NOMO-1 (cell line): Measurements from ENCODE around the gene EDN3.
"Not testable (repeated sequence)": the region's sequence is repeated elsewhere in the genome, so short reads cannot be mapped to it uniquely, and the experiment has no call there.

Experiments used
- DNase-seq, 2 experiments: peaks; one replicate each; lab custom pipeline; 2025; ENCODE audit not compliant: unreplicated experiment in 2 of 2; lab: John Stamatoyannopoulos, UW

EDN3 gene

DNA sequence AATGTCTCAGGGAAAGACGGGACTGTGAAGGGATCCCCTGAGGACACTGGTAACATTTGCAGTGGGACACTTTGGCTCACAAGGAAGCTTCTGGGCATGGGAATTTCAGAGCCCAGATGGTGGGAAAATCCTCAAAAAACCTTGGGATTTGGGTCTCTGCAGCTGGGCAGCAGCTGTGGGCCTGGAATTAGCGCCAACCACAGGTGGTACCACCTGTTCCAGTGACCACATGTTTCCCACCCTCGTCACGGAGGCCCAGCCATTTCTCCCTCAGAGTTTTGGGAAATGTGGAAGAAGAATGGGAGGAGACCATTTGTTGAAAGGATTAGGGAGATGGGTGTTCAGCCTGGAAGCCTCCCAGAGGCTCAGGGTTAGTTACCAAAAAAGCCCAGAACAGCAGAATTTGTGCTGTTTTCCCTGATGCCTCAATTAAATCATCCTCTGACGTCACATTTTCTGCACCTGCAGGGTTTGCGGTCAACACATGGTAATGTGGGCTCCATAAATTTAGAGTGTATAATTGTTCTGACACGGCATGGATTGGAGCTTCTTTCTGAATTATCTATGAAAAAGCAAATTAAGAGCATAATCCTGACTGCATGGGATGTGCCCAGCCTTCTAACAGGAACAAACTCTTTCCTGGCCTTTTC lies 34.4 kb downstream of the EDN3 start:
- DNase-seq, result no peak

DNA sequence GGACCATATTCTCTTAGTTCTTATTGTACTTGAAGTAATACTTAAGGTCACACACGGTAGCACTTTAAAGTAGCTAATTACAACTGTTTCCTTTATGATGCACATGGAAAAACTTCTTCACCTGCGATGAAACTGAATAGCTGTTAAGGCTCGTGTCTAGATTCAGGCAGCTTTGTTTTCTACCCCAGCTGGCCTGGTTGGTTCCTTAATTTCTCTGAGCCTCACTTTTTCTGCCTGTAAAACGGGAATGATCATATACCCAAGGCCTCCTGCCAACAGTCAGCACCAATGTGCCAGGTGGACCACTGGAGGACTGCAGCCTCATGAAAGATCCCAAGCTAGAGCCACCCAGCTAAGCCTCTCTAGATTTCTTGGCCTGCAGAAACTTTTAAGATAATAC lies 35.0 kb downstream of the EDN3 start:
- no peak for DNase-seq

DNA sequence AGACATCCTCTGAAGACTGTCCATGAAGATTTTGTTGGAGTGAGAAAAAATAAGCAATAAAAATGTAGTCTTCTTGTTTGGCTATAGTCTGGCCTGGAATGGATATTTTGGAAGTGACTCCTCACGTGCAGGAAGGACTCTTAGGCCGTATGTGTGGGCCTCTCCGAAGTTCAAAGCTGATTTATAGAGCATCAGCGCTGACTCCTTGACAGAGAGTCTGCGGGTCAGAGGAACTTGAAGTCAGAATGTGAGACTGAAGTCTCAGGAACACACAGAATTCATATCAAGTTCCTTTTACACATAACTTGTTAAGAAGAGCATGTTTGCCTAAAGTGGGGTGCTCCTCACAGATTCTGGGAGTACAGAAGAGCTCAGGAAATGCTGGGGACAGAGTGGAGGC lies 36.1 kb downstream of the EDN3 start:
- no peak for DNase-seq

DNA sequence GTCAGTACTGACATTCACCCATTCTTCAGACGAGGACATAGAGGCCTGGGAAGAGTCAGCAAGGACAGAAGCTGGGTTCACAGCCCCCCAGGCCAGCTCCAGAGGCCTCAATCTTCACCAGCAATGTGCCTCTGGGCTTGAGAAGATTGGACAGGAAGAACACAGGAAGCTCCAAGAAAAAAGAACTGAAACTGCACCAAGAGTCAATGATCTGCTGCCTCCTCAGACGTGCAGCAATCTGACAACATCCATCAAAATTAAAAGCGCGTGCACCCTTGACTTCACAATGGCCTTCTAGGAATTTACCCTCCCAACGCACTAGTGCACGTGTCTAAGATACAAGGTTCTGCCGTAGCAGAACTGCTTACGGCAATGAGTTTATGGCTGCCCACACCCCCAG lies 38.0 kb downstream of the EDN3 start:
- not testable (repeated sequence) for DNase-seq

DNA sequence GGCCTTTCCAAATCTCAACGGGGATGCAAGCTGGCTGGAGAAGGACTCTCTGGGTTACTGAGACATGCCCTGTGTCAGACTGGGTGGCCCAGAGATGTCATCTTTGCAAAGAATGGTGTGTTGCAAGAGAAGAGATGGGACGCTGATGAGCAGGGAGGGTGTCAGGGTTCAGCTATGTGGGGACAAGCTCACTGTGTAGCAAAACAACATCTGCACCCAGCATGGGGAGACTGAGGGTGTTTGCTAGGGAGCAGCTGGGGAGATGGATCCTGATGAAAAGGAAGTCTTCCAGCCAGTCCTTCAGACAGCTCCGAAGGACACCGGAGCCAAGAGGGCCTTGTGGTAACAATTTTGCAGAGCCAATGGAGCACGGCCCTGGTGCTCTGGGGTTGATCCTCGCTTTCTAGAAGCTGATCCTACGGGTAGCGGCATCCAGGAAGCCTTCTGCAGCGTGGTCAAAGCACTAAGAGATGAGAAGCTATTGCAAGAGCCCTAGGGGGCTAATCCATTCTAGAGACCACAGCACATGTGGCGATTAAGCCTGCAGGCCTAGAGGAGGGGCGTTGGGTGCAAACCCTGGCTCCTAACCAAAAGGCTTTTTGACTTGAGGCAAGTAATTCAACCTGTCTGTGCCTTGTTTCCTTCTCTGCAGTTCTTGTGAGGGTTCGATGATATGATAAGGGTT lies 39.9 kb downstream of the EDN3 start:
- no peak for DNase-seq

DNA sequence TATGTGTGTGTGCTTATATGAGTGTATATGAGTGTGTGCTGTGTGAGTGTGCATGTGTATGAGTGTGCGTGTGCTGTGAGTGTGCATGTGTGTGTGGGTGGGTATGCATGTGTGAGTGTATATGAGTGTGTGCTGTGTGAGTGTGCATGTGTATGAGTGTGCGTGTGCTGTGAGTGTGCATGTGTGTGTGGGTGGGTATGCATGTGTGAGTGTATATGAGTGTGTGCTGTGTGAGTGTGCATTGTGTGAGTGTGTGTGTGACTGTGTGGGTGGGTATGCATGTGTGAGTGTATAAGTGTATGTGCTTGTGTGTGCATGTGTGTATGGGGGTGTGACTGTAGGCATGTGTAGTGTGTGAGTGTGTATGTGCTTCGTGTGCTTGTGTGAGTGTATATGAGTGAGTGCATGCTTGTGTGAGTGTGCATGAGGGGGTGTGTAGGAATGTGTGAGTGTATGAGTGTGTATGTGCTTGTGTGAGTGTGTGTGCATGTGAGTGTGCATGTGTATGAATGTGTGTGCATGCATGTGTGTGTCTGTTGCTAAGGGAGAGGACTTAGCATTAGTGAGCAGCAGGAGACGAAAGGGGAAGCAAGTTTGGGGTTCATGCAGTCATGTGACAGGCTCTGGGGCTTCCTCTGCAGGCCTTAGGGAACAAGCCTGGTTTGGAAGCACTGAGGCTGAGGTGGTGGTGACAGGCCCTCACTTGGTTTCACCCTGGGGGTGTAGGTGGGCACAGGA lies 41.0 kb downstream of the EDN3 start:
- peak; percentile 33 to 38 for DNase-seq

DNA sequence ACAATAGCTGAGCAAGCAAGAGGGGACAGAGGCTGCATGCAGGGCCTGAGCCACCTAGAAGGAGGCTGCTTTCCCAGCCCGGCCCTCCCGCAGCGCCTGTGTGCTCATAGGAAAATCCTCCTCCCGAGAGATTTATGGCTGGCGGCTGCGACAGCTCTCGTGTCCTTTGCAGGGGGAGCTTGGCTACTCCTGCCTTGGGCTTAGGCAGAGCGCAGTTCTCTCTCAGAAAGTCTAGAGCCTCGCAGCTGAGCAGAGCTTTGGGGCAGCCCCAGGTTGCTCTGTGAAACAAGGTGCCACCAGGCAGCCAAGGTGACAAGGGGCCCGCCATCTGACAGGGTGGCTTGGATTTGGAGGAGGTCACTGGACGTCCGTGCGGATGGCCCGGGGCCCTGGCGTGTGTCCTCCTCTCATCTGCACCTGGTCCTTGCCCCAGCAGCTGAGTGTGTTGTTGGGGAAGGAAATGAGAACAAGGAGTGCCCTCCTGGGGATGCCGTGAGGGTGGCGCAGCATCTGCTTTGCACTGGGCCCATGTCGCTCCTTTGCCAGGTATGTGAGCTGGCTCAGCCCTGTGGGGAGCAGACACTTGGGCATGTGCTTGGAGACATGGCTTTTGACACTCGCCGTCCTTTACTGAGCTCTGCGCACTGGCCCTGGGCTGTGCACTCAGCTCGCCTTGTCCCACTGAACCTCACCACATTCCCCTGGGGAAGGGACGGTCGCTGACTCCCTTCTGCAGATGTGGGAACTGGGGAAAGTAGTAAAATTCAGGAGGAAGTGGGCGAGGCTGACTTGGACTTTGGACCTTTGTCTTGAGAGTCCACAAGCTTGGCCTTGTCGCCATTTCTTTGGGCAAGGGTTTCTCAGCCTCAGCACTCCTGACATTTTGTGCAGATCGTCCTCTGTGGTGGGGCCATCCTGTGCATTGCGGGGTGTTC lies 41.9 kb downstream of the EDN3 start:
- DNase-seq, result peak in 1 of 2 experiments; percentile 32

DNA sequence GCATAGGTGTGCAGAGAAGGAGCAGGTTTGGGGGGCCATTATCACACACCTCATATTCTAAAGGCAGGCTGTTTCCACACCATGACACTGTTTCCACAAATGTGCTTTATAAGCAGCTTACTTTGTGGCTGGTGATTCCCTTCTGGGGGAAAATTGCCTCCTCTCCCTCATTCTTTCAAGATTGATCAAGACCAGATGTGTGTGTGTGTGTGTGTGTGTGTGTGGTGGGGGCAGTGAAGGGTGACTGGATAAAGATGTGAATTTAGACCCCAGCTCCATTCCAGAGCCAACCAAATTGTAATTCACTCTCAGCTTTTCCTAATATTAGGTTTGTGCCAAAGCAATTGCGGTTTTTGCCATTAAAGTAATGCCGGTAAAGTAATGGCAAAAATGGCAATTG lies 45.6 kb downstream of the EDN3 start:
- no peak for DNase-seq

DNA sequence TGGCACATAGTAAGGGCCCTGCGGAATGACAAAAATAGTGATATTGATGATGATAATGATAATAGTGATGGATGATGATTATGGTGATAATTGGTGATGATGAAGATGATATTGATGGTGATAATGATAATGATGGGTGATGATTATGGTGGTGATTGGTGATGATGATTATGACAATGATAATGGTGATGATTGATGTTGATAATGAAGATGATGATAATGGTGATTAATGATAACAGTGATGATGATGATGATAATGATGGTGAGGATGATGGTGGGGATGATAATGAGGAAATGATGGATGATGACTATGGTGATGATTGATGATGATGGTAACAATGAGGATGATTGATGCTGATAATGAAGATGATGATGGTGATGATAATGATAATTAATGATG lies 48.9 kb downstream of the EDN3 start:
- no peak for DNase-seq

DNA sequence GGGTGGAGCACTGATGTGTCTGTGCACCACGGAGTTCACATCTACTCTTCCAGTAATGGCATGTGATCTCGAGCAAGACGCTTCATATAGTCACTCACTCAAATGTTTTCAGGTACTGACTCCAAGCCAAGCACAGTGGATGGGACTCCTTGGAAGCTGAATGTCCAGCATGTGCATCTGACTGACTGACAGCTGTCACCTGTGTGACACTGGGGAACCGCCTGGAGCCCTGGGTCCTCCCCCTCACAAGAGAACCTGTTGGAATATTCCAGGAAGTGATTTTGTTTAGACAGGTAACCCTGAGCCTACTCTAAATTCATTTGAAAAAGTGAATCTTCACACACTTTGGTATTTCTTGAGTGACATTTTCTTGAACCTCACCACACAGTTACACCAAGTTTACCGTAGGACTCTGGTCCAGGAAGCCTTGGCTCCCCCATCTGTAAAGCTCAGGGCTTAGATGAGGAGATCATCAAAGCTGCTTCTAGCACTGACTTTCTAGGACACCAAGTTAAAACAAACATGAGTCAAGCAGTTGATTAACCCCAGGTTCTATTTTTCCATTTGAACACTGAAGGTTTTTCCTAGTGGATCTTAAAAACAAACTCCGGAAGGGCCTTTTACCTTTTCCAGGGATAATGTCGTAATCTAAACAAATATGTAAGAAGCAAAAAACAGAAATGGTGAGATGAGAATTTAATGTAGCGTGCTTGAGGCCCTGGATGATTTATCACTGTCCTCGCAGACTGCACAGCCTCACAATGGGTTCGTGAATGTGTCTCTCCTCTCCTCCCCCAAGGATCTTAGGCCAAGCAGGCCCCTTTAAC lies 50.1 kb downstream of the EDN3 start:
- no peak for DNase-seq

DNA sequence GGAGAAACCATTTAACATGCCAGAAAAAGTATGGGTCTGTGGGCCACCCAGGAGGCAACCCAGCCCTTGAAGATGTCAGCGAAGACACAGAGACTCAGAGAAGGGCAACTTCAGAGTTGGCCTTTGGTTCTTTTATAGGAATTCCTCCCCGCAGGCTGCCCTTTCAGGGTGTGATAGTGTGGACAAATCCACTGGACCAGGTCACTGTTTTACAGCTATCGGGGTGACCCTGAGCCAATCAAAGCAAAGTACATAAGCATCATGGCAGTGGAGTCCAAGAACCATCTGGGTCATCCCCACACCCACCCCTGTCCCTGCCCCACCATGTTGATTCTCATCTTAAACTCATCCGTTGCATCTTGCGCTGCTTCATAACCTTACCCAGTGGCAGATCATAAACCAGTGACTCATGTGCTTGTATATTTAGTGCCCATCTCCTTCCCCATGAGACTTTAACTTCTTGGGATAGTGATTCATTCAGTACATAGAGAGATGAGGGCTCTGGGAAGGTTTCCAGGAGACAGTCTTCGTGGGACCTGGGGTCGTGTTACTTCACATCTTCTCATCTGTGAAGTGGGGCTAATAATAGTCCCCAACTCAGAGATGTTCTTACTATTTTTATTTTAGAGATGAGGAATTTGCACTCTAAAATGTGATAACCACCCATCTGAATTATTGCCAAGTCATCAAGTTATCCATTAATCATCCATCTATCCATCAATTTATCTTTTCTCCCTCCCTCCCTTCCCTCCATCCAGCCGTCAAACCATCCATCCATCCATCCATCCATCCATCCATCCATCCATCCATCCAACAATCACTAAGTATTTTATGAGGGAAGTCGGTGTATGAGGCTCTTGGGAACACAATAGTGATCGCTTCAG lies 51.0 kb downstream of the EDN3 start:
- DNase-seq, result no peak

DNA sequence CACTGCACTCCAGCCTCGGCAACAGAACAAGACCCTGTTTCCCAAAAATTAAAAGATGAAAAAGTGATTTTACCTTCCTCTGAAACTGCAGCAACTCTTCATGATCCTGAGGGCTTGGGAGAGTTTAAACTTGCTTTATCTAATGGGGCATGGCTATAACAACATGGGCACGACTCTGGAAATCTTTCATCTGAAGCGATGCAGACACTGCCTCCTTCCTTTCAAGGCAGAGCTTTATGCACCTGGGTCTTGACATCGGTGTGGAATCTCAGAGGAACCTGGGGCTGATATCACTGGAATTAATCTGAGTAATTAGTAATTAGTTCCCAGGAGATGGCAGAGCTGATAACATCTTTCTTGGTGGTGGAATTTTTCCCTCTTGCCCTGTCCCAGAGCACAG lies 52.1 kb downstream of the EDN3 start:
- no peak for DNase-seq

DNA sequence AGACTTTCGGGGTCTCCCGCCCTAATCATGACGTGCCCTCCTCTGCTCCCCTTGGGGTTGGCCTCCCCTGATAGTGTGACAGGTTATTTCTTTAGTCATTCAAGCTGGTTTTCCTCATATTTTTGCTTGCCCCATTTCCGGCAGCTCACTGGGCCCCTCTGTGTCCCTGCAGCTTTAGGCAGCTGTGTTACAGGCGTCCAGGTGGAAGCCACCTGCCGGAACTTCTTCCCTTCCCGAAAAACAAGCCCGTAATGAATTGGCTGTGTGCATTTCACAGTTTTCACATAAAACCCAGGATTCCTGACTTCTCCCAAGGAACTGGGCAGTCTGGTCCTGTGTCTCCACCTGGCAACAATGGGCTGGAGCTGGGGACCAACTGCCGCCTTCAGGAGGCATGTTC lies 52.6 kb downstream of the EDN3 start:
- DNase-seq, result no peak

DNA sequence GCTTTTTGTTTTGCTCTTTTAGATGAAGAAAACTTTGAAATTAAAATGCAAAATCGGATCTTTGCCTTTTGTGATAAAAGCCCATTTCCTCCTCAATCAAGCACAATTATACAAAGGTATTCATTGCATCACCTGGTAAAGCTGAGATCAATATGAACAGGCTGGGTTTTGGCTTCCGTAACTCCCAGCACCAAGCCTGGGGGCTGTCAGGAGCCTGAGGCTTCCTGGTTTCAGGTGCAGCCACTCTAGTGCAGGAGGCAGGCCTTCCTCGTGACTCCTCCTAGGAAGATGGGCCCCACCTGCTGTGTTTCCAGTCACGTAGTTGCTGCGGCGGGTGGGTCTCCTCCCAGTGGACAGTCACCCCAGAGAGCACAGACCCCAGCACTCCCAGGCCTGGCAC lies 54.0 kb downstream of the EDN3 start:
- no peak for DNase-seq

DNA sequence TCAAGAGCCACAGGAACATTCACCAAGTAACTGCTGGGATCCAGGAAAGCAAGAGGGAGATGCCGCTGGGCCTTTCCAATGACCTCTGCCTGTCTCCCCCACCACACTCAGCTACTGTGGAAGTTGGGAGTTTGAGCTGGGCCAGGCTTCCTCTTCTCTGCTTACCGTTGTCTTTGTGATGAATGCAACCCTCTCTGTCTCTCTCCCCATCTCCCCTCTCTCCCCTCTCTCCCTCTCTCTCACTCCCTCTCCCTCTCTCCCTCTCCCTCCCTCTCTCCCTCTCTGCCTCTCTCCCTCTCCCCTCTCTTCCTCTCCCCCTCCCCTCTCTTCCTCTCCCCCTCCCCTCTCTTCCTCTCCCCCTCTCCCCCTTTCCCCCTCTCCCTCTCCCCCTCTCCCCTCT lies 54.8 kb downstream of the EDN3 start:
- DNase-seq, result no peak

DNA sequence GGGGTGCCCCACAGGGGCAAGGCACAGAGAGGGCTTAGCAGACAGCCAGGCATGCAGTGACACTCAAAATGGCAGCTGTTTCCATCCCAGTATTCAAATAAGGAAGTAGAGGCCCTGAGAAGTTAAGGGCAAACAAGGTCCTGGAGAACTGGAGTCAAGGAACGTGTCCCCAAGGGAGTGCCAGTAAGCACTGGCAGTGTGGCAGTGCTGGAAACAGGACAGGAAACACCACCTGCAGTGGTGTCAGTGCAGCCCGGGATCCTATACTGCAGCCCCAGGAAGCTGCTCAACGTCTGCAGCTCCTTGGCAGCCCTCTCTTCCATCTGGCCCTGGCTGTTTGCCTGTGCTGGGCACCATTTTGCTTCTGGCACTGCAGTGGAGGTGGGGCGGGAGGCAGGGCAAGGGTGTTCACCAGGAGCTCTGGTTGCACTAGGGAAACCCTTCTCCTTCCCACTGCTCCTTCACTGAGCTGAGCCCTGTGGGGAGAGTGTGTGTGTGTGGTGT lies 56.3 kb downstream of the EDN3 start:
- no peak for DNase-seq

DNA sequence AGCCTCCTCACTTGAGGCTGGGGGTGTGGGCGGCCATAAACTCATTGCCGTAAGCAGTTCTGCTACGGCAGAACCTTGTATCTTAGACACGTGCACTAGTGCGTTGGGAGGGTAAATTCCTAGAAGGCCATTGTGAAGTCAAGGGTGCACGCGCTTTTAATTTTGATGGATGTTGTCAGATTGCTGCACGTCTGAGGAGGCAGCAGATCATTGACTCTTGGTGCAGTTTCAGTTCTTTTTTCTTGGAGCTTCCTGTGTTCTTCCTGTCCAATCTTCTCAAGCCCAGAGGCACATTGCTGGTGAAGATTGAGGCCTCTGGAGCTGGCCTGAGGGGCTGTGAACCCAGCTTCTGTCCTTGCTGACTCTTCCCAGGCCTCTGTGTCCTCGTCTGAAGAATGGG lies 58.4 kb downstream of the EDN3 start:
- not testable (repeated sequence) for DNase-seq

DNA sequence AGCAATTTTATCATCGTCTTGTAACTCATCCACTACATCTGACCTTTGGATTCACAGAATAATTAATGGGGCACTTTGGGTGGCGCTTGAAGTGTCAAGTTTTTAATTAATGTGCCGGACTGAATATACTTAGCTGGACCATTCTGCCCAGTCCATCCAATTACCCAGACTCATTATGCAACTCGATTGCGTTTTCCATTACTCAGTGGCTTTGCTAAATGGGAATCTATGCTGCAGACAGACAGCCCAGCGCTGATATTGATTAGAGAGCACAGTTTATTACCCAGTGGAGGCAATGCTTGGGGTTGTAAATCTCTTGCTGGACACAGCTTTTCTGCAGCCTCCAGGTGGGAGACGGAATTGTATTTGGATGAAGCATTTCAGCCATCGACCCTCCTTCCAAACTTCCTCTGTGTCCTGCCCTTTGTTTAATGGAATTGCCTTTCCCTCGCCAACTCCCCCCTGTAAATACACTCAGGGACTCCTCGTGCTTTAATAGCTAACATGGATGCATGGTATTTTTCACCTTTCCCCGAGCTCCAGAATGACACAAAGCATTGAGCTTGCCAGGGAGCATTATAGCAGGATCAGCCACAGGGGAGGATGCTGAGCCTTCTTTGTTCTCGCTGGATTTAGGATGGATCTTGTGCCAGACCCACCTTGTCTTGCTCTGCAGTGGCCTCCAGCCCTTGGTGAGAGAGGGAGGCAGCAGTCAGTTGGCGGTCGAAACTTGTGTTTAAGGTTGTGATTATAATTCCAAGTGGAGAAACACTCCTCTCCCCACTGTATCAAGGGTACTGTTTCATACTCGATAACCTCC lies 59.7 kb downstream of the EDN3 start:
- DNase-seq, result no peak
